ENCODE data around the gene PERM1. TPM values are rescaled to one million over a fixed set of nuclear protein-coding genes. Genes with fewer than 3 reads are reported as not detected.
"Not testable (repeated sequence)": the region's sequence is repeated elsewhere in the genome, so short reads cannot be mapped to it uniquely, and the experiment has no call there.

Gene PERM1
- total RNA-seq, 1 donor from 2014 or later: 0.99 TPM

DNA sequence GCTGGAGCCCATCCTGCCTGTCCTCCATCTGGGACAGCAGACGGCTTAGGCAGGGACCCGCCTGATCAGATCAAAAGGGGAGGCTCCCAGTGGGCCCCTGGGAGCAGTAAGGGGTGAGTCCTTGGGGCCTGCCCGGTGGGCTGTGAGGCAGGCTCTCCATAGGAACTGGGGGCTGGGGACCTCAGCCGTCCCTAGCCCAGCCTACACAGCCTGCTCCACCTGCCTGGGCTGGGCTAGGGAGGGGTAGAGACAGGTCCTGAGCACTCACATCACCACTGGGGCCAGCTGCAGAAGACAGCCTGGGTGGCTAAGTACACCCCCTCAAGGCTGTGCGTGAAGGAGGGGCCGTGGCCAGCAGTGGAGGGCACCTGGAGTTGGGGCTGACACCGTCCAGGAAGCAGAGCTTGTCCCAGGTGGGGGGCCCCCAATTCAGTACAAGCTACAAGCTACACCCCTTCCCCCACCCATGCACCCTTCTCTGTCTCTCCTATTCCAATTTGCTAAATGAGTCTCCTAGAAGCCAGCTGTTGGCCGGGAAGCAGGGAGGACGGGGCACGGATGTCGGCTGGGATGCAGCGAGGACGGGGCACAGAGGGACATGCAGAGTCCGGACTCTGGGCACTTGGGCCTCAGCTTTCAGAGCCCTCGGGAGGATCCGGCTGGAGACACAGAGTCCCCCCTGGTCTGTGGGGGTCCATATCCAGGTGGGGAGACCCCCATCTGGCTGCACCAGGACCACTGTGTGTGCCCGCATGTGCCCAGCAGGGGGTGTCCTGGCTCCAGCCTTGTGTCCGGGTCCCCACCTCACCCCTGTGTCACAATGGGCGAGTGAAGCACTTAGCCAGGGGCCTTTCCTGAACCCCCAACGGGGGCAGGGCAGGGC is 33.1 kb upstream of the PERM1 start:
- DNase-seq: no peak

DNA sequence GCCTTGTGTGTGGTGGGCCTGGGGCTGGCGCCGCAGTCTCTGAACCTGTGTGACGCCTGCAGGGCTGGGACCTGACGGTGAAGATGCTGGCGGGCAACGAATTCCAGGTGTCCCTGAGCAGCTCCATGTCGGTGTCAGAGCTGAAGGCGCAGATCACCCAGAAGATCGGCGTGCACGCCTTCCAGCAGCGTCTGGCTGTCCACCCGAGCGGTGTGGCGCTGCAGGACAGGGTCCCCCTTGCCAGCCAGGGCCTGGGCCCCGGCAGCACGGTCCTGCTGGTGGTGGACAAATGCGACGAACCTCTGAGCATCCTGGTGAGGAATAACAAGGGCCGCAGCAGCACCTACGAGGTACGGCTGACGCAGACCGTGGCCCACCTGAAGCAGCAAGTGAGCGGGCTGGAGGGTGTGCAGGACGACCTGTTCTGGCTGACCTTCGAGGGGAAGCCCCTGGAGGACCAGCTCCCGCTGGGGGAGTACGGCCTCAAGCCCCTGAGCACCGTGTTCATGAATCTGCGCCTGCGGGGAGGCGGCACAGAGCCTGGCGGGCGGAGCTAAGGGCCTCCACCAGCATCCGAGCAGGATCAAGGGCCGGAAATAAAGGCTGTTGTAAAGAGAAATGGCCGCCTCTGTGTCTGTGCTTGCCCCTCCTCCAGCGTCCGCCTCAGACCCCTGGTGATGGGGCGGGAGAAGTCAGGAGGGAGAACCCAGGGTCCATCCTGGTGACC is 32.2 kb upstream of the PERM1 start:
- DNase-seq: no peak

DNA sequence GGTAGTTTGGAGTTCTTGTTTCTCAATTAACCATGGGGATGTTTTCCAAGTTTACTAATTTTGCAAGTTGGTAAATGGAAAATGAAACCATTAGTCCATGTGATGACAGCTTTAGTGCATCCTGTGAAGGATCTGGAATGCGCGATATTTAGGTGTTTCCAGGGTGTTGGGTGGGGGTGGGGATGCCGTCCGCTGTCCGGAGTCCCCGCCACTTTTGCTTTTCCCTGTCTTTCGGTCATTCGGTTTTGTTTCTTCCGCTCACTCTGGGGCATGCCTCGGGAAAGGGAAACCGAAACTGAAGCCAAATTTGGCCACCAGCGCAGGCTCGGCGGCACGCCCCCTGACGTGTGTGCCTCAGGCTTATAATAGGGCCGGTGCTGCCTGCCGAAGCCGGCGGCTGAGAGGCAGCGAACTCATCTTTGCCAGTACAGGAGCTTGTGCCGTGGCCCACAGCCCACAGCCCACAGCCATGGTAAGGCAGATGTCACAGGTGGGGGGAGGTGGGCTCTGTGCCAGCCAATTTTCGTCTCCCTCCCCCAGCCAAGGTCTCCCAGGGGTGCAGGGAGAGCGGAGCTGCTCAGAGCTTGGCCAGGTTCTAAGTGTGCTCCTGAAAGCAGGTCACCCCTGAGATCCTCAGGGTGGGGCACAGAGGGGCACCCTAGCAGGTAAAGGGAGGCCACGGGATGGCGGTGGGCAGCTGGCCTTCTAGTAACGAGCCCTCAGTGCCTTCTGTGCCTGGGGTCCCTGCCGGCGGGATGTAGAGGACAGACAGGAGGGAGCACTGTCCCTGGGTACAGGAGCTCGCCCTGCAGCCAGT is 31.4 kb upstream of the PERM1 start, which contains the start of gene ISG15:
Gene ISG15 (plus strand): TSS at position 393 of the 817 bp plus-strand sequence. CDS start 77 bp downstream, at position 470.
- peak; percentile 81 for DNase-seq

DNA sequence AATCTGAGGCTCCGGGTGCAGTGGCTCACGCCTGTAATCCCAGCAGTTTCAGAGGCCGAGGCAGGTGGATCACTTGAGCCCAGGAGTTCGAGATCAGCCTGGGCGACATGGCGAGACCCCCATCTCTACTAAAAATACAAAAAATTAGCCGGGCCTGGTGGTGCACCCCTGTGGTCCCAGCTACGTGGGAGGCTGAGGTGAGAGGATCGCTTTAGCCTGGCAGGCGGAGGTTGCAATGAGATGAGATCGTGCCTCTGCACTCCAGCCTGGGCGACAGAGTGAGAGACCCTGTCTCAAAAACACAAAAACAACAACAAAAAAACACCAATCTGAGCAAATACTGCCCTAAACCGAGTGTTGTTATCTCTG is 30.8 kb upstream of the PERM1 start:
- not testable (repeated sequence) for DNase-seq

DNA sequence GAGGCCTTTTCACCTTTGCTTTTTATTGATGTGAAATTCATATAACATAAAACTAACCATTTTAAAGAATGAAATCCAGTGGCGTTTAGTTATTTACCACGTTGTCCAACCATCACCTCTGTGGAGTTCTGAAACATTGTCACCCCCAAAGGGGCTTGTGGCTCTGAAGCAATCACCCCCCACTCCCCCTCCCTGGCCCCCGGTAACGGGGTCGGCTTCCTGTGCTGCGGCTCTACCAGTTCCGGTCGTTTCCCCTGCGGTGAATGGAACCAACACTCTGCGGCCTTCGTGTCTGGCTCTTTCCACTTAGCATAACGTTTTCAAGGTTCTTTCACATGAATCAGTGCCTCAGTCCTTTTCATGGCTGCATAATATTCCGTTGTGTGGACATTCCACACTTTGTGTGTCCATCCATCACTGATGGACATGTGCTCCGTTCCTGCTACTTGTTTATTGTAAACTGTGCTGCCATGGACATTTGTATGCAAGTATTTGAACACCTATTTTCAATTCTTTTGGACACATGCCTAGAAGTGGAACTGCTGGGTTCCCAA is 29.6 kb upstream of the PERM1 start:
- DNase-seq: no peak

DNA sequence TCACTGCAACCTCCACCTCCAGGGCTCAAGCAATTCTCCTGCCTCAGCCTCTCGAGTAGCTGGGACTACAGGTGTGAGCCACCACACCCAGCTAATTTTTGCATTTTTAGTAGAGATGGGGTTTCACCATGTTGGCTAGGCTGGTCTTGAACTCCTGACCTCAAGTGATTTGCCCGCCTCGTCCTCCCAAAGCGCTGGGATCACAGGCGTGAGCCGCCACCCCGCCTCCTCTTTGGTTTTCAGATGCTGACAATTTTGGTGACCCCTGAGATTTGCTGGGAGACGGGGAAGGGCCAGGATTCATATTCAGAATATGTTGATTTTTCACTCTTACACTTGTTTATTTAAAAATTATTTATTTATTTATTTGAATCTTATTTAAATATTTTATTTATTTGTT is 28.2 kb upstream of the PERM1 start:
- DNase-seq: not testable (repeated sequence)

DNA sequence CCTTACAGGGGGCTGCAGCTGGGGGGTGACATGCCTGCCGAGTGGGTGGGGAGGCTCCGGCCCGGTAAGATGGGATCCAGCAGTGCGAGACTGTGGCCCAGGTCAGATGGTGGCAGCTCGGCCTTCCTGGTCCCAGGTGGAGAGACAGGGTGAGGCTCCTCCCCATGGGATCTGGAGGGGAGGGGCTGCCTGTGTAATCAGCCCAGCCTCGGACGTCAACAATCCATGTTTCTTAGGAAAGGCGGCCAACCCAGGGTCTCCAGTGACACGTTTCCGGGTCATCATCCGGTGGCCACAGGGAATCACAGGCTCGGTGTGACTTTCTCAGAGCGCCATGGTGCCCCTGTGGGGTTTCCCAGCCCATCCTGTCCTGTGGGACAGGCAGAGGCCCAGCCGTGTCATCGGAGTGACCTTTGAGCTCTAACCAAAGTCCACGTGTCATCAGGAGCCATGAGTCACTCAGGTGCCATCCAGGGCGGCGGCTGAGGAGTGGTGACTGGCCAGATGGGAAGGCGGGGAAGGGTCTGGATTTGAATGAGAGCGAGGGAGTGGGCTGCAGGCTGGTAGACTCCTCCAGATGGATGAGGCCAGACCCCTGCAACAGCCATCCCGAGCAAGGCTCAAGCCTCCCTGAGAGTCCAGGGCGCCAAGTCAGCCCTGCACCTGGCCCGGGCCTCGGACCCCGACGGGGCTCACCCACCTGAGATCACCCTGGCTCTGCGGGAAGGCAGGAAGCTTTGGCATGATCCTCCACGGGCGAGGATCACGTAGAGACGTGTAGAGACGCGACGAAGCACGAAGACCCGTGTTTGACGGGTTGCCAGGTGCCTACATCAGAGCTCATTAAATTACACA is 24.6 kb upstream of the PERM1 start:
- no peak for DNase-seq

DNA sequence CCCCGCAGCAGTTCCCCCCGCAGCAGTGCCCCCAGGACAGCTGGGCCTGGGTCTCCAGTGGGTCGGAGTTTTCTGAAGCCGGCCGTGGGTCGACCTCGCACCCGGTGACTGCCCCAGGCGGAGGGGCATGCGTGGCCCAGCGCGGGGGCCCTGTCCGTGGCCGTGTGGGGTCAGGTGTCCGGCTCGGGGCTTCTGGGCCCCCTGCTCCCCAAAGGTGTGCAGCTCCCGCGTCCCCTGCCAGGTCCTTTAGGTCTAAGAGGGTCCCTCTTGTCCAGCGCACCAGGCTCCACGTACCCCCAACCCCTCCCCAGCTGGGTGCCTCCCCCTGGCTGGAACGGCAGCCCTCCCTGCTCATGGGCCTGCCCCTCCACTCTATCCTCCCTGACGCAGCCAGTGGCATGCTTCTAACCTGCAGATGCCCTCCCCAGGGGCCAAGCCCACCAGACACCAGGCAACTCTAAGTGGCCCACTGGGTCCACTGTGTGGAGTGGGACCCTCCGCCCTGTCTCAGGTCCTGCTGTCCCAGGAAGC is 23.9 kb upstream of the PERM1 start:
- no peak for DNase-seq

DNA sequence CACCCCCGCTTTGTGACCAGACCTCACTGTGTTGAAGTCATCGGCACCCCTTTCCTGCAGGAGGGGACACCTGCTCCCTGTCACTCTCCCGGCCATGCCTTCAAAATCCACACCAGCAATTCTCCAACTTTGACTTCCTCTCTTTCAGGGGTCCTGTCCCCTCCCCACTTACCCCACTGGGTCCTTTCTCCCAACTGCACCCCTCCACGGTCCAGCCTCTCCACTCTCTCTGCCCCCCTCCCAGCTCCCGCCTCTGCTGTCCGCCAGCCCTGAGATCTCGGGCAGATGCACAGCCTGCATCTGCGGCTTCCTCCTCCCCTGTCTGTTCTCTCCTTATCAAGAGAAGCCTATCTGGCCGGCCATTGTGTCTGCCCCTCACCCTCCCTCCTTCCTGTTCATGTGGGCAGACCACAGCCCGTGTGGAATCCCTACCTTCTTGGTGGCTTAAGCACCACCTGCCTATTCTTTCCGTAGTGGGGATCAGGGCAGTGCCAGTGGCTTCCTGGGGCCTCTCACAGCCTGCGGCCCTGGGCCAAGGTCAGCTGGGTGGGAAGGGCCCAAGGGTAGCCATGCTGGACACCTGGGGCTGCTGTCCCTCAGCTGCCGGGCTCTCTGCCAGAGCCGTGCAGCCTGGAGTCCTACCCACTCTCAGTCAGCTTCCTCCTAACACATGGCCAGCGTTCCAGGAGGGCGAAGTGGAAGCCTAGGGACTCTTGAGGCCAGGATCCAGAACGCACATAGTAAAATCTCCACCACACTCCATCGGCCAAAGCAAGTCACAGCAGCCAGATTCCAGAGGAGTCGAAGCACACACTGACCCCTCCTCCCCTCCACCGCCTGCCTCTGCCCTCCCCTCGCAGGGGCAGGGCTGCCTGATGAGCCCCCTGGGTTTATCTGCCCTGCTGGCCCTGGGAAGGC is 23.1 kb upstream of the PERM1 start:
- peak; percentile 42 for DNase-seq

DNA sequence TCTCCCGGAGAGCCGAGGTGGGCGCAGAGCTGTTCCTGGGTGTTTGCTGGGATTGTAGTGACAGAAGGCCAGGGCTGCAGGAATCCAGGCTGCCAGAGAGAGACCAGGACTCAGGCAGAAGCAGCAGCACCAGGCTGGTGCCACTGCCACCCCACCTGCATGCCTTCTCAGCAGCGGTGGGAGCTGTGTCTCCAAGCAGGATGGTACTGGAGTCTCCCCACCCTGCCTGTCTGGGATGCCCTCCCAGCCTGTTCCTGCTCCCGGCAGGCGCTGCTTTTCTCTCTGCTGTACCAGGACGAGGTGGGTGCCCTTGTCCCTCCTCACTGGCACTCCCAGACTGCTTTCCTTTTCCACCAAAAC is 22.5 kb upstream of the PERM1 start:
- no peak for DNase-seq

DNA sequence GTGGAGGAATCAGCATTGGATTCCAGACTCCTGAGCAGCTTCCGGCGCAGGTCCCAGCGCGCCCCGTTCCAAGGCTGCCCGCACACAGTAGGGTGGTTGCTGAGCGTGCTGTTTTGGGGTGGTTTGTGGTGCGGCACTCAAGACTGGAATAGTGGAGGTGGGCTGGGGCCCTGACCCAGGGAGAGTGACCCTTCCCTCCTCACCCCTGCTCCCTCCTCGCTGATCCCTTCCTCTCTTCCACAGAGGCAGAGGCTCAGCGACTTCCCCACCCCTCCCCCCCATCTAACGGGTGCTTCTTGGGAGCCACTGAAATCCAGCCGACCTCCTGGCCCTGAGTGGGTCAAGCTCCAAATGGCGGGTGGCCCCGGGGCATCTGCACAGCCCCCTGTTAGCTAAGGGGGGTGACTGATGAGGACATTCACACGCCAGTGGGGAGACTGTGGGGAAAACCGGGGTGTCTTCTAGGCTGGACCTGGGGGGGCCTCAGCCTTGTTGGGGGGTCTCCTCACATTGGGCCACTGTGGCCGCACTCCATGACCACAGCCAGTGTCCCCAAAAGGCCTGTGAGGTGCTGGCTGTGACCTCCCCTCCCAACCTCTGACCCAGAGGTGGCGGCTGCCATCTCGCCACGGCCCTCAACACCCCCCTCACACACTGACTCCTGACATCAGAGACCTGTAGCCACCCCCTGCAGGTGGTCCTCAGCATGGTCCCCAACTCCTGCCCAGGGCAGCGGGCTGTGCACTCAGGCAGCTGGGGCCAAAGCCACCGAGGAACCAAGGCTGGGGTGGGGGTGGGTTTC is 21.9 kb upstream of the PERM1 start:
- DNase-seq: no peak

DNA sequence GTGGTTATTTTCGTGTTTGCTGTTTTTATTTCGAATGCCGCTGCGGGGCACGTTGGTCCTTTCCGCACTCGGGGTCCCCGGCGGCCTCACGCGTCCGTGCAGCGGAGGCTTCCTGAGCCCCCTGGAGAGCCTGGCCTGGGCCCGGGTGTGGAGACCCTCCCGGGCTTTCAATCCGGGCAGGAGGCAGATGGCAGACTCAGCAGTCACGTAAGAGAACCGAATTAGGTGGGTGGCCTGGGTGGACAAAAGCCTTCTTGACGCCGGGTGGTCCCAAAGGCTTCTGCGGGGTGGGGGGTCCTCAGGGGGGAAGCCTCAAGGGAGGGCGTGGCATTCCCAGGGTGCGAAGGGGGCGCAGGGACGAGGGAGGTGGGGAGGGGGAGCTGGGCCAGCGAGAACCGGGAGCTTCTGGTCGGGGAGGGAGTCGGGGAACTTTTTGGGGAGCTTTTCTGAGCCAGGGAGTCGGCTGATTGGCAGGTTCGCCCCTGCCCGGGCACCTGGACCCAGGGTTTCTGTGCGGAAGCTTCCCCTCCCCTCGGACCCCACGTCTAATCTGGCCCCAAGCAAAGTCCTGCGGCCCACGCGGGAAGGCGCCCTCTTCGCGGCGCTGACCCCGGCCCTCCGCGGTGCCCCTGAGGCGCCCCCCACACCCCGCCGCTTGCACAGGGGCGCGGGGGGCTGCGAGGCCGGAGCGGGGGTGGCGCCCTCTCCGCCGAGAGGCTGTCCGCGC is 19.3 kb upstream of the PERM1 start:
- no peak for DNase-seq

DNA sequence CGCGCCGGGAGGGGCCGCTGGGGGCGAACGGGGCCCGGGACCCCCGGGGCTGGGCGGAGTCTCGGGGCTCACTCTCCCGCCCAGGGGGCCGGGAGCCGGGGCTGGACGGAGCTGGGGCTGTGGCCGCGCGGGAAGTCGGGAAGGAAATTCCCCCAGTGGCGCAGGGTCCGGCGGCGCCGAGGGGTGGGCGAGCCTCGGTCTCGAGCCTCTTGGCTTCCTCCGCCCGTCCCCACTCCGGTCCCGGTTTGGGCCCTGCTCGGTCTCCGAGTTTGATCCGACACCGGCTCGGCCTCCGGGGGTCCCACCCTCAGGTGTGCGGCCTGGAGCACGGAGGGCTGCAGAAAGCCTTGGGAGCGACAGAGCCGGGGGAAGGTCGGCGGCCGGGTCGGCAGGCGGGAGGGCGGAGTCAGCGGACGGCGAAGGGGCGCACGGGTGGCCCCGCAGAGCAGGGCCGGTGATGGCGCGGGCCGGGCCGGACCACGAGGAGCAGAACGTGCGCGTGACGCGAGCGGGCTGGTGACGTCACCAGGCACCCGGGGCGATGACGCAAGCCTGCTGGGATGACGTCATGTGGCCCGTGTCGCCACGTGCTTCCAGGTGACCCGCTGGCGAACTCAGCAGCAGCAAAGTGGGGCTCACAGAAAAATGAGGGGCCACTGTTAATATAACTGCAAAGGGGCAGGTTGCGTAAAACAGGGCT is 18.6 kb upstream of the PERM1 start:
- peak; percentile 65 for DNase-seq

DNA sequence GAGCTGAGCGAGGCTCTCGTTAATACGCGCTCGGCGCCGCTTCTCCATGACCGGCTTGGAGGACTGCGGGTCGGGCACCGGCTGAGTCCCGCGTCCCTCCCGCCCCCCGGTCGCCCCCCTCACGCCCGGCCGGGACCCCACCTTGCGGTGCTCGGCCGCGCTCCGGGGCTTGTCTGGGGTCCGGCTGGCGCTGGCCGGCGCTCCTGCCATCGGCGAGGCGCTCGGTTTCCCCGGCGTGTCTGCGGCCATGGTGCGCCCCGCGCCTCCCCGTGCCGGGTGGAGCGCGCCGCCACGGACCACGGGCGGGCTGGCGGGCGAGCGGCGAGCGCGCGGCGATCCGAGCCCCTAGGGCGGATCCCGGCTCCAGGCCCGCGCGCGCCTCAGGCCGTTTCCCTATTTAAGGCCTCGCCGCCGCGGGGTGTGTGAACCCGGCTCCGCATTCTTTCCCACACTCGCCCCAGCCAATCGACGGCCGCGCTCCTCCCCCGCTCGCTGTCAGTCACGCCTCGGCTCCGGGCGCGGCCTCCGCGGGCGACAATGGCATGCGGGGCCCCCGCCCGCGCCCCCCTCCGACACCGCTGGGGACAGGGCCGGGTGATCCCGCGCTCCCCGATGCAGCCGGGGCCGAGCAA is 17.9 kb upstream of the PERM1 start, which contains the start of gene HES4:
Gene HES4 (minus strand): TSS at position 373 of the 632 bp plus-strand sequence. CDS start 124 bp downstream, at position 249.
- DNase-seq: peak; percentile 85

DNA sequence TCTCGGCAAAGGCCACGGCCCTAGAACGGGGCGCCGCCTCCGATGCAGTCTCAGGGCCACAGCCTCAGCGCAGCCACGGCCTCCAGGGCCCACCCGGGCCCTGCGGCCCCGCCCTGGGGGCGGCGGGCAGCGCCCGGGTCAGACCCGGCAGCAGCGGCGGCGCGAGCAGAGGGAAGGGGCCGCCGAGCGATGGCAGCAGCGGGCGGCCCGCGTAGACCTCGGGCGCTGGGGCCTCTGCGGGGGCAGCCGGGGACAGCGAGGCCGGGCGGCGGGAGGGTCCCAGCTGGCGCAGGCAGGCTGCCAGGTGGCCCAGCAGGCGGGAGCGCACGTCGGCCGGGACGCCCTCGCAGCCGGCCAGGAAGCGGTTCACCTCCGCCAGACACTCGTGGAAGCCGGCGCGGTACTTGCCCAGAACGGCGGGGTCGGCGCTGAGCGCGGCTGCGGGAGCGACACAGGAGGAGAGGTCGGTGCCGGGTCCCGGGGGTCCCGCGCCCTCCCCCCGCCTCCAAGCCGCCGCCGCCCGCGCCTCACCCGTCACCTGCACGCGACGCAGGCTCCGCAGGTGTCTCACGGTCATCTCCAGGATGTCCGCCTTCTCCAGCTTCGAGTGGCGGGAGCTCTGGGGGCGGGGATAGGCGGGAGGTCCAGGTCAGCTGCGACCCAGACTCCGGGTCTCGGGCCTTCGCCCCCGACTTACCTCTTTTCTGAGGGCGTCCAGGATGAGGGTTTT is 17.3 kb upstream of the PERM1 start:
- DNase-seq: no peak

DNA sequence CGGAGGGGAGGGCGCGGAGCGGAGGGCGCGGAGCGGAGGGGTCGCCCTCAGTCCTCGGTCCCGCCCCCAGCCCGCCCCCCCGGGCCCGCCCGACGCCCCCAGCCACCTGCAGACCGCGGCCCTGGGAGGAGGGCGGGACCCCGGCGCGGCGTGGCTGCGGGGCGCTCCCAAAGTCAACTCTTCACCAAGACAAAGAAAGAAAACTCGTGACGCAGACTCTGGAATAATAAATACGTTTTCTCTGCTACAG is 16.8 kb upstream of the PERM1 start:
- DNase-seq: no peak
